GM12875 (cell line): ENCODE data around the gene KCNG2.

Source experiments
- H3K4me3 ChIP-seq: one replicate; pipeline ENCODE4 v1.5.1; 2011; ENCODE audit warnings: low read depth, low read length, control low read depth
- TF ChIP-seq, protein P1 (sequence below): IDR thresholded peaks from 2 replicates; pipeline ENCODE4 v1.5.1; 2011; ENCODE audit warnings: low read depth, mild to moderate bottlenecking, control low read depth, inconsistent platforms, low read length, moderate library complexity, borderline replicate concordance; ENCODE audit not compliant: insufficient read depth

KCNG2 gene

DNA sequence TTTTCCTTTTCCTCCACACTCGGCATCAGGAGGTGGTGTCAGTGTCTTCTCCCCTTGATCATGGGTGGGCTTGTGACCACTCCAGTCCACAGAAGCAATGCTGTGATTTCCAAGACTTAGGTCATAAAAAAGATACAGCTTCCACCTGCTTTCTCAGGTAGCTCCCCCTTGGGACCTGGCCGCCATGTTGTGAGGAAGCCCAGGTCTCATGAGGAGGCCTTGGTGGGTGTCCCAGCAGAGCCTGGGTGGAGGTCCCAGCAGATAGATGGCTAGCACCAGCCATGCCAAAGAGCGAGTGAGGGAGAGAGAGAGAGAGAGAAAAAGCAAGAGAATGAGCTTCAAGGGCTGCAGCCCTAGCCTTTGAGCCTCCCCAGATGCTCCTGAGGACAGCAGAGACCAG lies 137.8 kb downstream of the KCNG2 start:
- TF ChIP-seq, protein P1, sequence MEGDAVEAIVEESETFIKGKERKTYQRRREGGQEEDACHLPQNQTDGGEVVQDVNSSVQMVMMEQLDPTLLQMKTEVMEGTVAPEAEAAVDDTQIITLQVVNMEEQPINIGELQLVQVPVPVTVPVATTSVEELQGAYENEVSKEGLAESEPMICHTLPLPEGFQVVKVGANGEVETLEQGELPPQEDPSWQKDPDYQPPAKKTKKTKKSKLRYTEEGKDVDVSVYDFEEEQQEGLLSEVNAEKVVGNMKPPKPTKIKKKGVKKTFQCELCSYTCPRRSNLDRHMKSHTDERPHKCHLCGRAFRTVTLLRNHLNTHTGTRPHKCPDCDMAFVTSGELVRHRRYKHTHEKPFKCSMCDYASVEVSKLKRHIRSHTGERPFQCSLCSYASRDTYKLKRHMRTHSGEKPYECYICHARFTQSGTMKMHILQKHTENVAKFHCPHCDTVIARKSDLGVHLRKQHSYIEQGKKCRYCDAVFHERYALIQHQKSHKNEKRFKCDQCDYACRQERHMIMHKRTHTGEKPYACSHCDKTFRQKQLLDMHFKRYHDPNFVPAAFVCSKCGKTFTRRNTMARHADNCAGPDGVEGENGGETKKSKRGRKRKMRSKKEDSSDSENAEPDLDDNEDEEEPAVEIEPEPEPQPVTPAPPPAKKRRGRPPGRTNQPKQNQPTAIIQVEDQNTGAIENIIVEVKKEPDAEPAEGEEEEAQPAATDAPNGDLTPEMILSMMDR, result no peak
- H3K4me3 ChIP-seq, result no peak overlapping the region

GRCh38 chr18:79935925-79936324 lies 138.2 kb downstream of the KCNG2 start:
- TF ChIP-seq, protein P1, result no peak
- H3K4me3 ChIP-seq, result no peak overlapping the region

DNA sequence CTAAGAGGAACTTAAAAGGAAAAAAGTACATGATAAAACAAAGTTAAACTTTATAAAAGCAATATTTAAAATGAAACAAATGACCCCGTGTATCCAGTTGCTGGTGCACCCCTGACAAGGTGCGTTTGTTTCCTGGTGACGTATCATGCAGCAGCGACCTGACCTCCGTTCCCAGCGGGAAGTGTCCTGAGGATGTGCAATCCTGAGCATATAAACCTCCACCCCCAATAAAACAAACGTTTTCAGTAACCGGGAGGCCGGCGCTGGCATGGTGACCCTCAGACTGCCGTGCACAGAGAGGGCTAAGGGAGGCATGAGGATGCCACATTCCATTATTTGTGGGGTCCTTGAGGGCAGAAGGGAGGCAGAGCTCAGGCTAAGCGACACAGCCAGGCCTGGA lies 138.9 kb downstream of the KCNG2 start:
- TF ChIP-seq, protein P1, result no peak

DNA sequence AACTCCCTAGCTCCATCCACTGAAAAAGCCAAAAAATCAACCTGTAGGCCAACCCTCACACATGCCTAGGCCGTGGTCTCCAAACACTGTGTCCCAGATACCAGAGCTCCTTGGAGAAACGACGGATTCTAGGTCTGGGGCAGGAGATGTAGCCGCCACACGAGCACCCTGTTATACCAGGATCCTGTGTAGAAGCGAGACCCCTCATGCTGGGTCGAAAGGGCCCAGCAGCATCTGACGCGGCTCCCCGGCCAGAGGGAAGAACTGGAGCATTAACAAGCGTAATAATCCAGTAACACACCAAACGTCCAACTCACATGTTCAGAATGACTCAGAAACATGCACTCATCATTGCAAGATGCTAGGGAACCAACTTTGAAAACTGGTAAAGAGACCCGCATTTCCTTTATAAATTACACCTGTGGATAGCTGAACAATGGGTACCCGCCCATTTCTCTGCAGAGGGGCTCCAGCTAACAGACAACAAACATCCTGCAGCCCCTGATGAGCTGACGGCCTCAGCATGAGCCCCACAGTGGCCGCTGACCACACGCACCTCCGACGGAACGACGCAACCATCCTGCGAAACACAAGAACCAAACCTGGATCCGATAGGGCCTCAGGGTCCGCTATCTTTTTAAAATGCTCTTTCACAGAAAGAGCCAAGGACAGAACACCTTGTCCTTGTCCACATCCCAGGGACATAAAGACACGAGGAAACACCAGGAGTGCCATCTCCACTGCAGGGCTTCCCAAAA lies 139.5 kb downstream of the KCNG2 start:
- H3K4me3 ChIP-seq, result no peak overlapping the region
- TF ChIP-seq, protein P1, result no peak

More for the DNA sequence above, 138.9 kb downstream of the KCNG2 start:
- H3K4me3 ChIP-seq, result no peak overlapping the region

GRCh38 chr18:79938196-79938595 lies 140.5 kb downstream of the KCNG2 start:
- TF ChIP-seq, protein P1, result no peak
- H3K4me3 ChIP-seq, result no peak overlapping the region

DNA sequence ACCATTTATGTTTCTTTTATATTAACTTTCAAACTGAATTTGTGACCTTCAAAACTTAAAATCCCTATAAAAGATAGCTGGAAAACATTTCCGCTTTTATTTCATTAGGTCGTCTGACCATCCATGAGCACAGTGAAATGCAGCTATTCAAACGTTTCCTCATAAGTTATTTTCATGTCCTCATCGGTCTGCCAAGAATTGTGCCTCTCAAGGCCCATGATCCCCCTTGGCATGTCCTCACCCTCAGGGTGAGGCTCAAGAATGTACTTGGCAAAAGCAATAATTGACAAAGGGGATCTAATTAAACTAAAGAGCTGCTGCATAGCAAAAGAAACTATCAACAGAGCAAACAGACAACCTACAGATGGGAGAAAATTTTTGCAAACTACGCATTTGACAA lies 141.4 kb downstream of the KCNG2 start:
- no peak overlapping the region for H3K4me3 ChIP-seq
- TF ChIP-seq, protein P1, result no peak

DNA sequence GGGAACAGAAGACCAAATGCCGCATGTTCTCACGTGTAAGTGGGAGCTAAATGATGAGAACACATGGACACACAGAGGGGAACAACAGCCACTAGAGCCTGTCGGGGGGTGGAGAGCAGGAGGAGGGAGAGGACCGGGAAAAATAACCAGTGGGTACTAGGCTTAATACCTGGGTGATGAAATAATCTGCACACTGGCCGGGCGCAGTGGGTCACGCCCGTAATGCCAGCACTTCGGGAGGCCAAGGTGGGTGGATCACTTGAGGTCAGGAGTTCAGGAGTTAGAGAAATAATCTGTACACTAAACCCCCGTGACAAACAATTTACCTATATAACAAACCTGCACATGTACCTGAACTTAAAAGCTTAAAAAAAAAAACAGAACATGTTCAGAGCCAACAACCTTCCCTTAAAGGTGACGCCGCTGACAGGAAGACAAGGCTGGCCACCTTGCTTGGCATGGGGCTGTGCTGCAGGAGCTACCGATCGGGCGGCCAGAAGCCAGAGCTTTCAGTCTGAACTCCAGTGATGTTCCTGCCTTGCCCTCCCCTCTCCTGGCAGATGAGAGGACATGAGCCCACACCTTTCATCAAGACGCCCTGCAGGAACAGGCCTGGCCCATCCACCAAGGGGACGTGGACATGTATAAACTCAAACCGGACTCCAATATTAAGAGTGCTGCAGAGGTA lies 142.5 kb downstream of the KCNG2 start:
- TF ChIP-seq, protein P1, result no peak

More for the DNA sequence above, 142.5 kb downstream of the KCNG2 start:
- no peak overlapping the region for H3K4me3 ChIP-seq
